AG04450 (cell line): ENCODE measurements around the gene CLCNKB. TPM values are rescaled to one million over a fixed set of nuclear protein-coding genes. Genes with fewer than 3 reads are reported as not detected.
"Not testable (repeated sequence)": the region's sequence is repeated elsewhere in the genome, so short reads cannot be mapped to it uniquely, and the experiment has no call there.

Experiments used
- CTCF ChIA-PET: fragments of 300-600, 350-600 bp; formaldehyde crosslinking; extraction: SDS; loops from one replicate; lab custom pipeline; 2022; ENCODE audit warnings: antibody characterized with exemption, inconsistent platforms; lab: Charles Lee
- POLR2A ChIA-PET: fragments of 350-600 bp; formaldehyde crosslinking; extraction: SDS; loops from one replicate; lab custom pipeline; 2021; ENCODE audit warnings: antibody characterized with exemption, inconsistent platforms; lab: Yijun Ruan, JAX
- DNase-seq: peaks from one replicate; pipeline ENCODE4 v3.0.0-alpha.2; 2011; ENCODE audit warnings: low read depth, low spot score
- H3K27ac ChIP-seq: one replicate; pipeline ENCODE4 v1.5.1; 2012; ENCODE audit warnings: low read depth, low read length, control low read depth
- H3K27me3 ChIP-seq: one replicate; pipeline ENCODE4 v1.6.0; 2012; ENCODE audit warnings: low read length; ENCODE audit not compliant: control insufficient read depth, insufficient read depth
- H3K4me3 ChIP-seq: 2 replicates; pipeline ENCODE4 v1.5.1; 2011; ENCODE audit warnings: mild to moderate bottlenecking, low read depth, low read length, control low read depth
- H3K9me3 ChIP-seq: 2 replicates; pipeline ENCODE4 v1.5.1; 2012; ENCODE audit warnings: low read length; ENCODE audit not compliant: control insufficient read depth, insufficient read depth
- CTCF ChIP-seq: IDR thresholded peaks from 2 replicates; pipeline ENCODE4 v1.5.1; 2011; ENCODE audit warnings: low read depth, low read length, control low read depth, inconsistent platforms
- polyA plus RNA-seq: library from polyadenylated mRNA; depleted of rRNA; stranded (reverse); fragments of >200 nt; gene quantifications from 2 replicates; pipeline ENCODE4 v1.2.3, GENCODE V29; 2011

Gene CLCNKB
- polyA plus RNA-seq, 1 experiment = 0.21 TPM

GRCh38 chr1:16047791-16048475, 4.4 kb downstream of the CLCNKB start:
- Histone ChIP-seq H3K9me3 (no peaks in the 10 kb centered on the region; the same call in 1 of the 2 replicates), H3K27ac (no peak overlapping the region), H3K4me3 (no peak overlapping the region), H3K27me3 (peaks cover 2% of the 10 kb centered on the region)
- DNase-seq = no peak
- POLR2A ChIA-PET = interaction anchor here (0.8 kb wide), 1 partner anchor 264 kb away, joined by 3 read pairs; no protein-coding TSS in a partner anchor
- TF ChIP-seq CTCF = no peak
- CTCF ChIA-PET = interaction anchor here (1.1 to 1.7 kb wide), 3 partner anchors 8 to 256 kb away, joined by 3 to 4 read pairs (median 3); no protein-coding TSS in a partner anchor

DNA sequence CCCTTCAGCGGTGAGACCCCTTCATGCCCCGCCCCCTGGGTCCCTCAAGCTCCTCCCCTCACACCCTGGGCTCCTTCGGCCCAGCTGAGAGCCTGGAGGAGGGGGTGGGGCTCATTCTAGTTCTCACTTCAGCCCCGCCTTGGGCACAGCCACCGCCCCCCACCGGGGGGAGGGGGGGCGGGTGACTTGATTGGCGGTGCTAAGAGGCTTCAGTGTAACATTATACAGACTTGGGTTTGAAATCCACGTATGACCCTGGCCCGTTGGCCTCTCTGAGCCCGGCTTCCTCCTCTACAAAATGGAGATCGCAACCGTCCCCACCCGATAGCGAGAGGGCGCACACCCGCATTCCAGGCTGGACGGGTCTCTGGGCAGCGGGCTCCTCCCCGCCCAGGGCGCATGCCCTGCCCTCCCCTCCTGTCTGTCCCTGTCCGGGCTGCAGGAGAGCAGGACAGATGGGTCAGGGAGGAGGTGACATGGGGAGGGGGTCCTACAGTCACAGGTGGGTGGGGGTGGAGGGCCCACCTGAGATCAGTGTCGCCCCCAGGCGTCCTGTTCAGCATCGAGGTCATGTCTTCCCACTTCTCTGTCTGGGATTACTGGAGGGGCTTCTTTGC, 5.1 kb downstream of the CLCNKB start:
- DNase-seq = no peak
- no peak for TF ChIP-seq CTCF
- peak overlapping the region; percentile 39 for H3K4me3 ChIP-seq
- ChIA-PET POLR2A (no interaction called here), CTCF (no interaction called here)
- H3K9me3 ChIP-seq = no peaks in the 10 kb centered on the region; the same call in 1 of the 2 replicates
- H3K27ac ChIP-seq = no peak overlapping the region
- H3K27me3 ChIP-seq = peaks cover 2% of the 10 kb centered on the region

- Histone ChIP-seq H3K4me3 (no peak overlapping the region), H3K9me3 (no peaks in the 10 kb centered on the region; the same call in 1 of the 2 replicates), H3K27me3 (peaks cover 10% of the 10 kb centered on the region), H3K27ac (no peak overlapping the region)
- CTCF ChIA-PET = no interaction called here
- POLR2A ChIA-PET = no interaction called here
- DNase-seq = no peak
- no peak for TF ChIP-seq CTCF
Measured at GRCh38 chr1:16050328-16050727, 6.7 kb downstream of the CLCNKB start.

DNA sequence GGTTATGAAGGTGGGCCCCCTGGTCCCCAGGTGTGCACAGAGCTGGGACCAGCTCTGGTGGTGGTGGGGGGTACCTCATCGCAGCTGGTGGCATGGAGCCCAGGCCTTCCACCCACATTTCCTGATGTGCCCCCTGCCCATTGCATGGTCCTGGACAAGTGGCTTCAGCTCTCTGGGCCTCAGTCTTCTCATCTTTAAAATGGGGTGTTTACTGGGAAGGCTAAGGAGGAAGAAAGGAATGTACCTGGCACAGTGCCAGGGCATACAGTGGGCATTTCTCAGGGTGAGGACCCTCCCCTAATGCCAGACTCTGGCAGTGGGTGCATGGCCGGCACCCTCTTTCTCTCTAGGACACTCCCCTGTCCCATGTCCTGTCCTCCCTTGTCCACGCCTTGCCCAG, 7.5 kb downstream of the CLCNKB start:
- Histone ChIP-seq H3K27ac (no peak overlapping the region), H3K4me3 (no peak overlapping the region), H3K27me3 (peaks cover 10% of the 10 kb centered on the region), H3K9me3 (no peaks in the 10 kb centered on the region; the same call in 1 of the 2 replicates)
- CTCF ChIA-PET = no interaction called here
- DNase-seq = no peak
- no peak for TF ChIP-seq CTCF
- POLR2A ChIA-PET = no interaction called here

- POLR2A ChIA-PET, H3K27ac ChIP-seq, H3K4me3 ChIP-seq, CTCF ChIA-PET, DNase-seq, H3K9me3 ChIP-seq: not testable (repeated sequence)
- peaks cover 10% of the 10 kb centered on the region for H3K27me3 ChIP-seq
Measured at GRCh38 chr1:16051949-16052348, 8.4 kb downstream of the CLCNKB start.
